GM19463 (cell line): ENCODE data around the gene FANCB.

Source experiments
- ATAC-seq: cut with Tn5 transposase; IDR thresholded peaks from one replicate; pipeline ENCODE4 v1.9.1; 2021; ENCODE audit warnings: mild to moderate bottlenecking, moderate library complexity; ENCODE audit not compliant: unreplicated experiment

Gene FANCB

GRCh38 chrX:14837155-14837554 is 35.7 kb downstream of the FANCB start:
- ATAC-seq, result no peak

DNA sequence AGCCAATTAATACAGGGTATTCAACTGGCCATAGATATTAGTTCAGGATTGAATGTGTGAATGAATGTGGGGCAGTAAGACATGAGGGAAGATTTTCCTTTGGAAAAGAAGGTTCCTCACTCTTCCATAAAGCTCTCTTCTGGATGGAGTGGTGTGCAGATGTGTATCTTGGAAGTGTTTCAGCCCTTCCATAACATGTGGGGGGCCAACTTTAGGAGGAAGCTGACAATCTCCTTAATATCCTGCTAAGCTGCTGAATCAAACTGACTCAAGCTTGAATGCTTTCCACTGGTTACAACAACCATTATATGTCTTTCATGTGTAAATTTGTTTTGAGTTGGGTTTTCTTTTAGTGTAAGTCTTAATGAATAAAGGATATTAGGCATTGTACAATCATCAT is 40.3 kb downstream of the FANCB start:
- ATAC-seq, result no peak

DNA sequence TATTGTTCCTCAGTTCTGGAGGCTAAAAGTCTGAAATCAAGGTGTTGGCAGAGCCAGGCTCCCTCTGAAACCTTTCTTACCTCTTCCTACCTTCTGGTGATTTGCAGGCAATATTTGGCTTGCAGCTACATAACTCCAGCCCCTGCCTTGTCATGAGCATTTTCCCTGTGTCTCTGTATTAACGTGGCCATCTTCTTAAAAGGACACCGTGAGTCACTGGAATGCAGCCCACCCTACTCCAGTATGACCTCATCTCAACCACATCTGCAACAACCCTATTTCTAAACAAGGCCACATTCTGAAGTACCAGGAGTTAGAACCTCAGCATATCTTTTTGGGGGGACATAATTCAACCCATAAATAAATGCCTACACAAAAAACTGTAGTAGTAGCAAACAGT is 40.7 kb downstream of the FANCB start:
- ATAC-seq, result no peak

DNA sequence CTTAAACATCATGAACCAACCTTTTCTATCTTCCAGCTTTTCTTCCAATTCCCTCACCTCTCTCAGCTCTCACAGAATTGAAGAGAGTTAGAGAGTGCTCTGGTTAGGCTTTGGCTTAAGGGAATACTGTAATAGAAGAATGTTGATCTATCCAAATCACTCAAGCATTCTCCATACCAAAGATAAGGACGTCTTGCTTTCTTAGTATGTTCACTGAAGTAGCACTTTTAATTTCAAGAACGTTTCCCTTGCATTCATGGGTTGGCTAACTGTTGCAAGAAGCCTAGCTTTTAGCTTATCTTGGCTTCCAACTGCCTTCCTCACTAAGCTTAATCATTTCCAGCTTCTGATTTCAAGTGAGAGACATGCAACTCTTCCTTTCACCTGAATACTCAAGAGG is 43.2 kb downstream of the FANCB start:
- no peak for ATAC-seq

GRCh38 chrX:14826319-14826718 is 46.5 kb downstream of the FANCB start:
- ATAC-seq, result no peak

DNA sequence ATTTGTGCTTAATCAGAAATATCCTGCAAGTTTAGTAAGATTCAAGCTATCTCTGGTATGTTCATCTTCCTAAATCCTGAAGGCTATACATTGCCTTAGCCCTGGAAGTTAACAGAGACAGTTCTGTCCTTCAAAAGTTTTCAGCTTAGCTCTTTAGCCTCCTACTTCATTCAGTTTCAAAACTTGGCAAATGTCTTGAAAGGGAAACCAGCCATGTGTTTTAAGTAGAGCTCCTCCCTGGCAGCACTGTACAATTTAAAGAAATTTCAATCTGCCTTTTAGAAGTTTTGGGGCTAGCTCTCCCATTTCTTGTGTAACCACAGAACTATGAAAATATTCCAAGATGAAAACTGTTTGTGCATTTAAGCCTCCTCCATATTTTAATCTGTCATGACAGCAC is 47.0 kb downstream of the FANCB start:
- ATAC-seq, result no peak

DNA sequence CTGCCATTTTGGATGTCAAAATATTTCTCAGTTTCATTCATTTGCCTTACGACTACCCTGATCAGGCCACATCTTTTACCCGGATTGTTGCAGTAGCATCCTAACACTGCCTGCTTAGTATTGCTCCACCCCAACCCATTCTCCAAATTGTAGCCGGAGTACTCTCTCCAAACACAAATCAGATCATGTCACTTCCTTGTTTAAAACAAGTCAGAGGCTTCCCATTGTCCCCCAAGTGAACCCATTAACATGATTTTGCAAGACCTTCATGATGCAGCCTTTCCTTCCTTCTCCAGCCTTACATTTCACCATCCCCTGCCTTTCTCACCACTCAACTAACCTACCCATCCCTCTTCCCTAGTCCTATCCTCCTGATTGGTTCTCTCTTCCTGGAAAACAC is 53.1 kb downstream of the FANCB start:
- no peak for ATAC-seq

DNA sequence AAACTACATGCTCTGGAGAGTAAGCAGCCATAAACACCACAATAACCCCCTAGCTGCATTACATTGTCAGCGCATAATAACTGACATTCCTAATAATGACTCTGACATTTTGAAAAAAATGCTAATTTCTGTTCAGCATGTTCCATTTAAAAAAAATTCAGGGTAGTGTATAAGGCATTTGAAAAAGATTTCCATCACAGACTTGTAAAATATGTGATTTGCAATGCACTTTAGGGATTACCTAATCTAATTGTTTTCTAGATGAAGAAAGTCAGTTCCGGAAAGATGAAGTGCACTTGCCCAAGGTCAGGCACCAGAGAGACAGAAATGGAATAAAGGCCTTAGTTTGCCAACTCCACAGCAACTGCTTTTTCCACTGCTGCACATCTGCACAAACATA is 55.3 kb downstream of the FANCB start:
- no peak for ATAC-seq

GRCh38 chrX:14802943-14803710 is 69.7 kb downstream of the FANCB start:
- no peak for ATAC-seq

DNA sequence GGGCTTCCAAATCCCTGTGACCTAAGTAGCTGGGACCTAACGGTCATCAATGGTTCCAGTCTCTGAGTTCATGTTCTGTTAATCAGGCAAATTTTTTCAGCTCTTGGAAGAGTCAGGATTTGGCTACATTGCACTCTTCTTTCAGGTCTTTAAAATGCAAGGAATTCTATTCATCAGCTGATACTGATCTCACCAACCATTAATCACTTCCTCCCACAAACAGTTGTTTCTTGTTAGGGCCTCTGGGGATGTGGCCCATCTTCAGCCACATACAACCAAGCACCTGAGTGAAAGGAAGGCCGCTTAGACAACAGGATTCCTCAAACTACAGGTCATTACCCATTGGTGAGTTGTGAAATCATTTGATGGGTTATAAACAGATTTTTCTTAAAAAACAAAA is 71.7 kb downstream of the FANCB start:
- ATAC-seq, result no peak

GRCh38 chrX:14798805-14799397 is 74.0 kb downstream of the FANCB start:
- no peak for ATAC-seq
